A673 (cell line): Measurements from ENCODE around the gene PML. TPM values are rescaled to one million over a fixed set of nuclear protein-coding genes. Genes with fewer than 3 reads are reported as not detected.

Source experiments
- BruUV-seq: library from RNA; stranded (reverse); fragments of 400-500 nt; replicated peaks from 2 replicates; lab custom pipeline; 2021; lab: Mats Ljungman, UMichigan
- CTCF ChIA-PET: fragments of 300-600 bp; sonication (Branson Sonifier 250); formaldehyde crosslinking; loops from one replicate; lab custom pipeline; 2022; ENCODE audit warnings: antibody characterized with exemption; lab: Charles Lee
- POLR2A ChIA-PET: fragments of 300-600 bp; sonication (Branson Sonifier 250); formaldehyde crosslinking; loops from one replicate; lab custom pipeline; 2022; ENCODE audit warnings: antibody characterized with exemption; ENCODE audit not compliant: low non-redundant PET; lab: Charles Lee
- DNase-seq: peaks from one replicate; pipeline ENCODE4 v3.0.0-alpha.2; 2015; ENCODE audit warnings: low spot score
- H3K27ac ChIP-seq: fragments of 200-600 bp; sonication (generic); 2 replicates; pipeline ENCODE4 v1.5.1; 2016; ENCODE audit warnings: mixed run types, low read depth, mild to moderate bottlenecking, mixed read lengths, antibody characterized with exemption, low read length; ENCODE audit not compliant: poor library complexity, severe bottlenecking
- H3K27me3 ChIP-seq: fragments of 200-600 bp; sonication (generic); replicated peaks from 2 replicates; pipeline ENCODE4 v1.6.1; 2017; ENCODE audit warnings: mixed run types, low read depth, mild to moderate bottlenecking, mixed read lengths, antibody characterized with exemption, low read length; ENCODE audit not compliant: insufficient read depth, poor library complexity
- H3K36me3 ChIP-seq: fragments of 200-600 bp; sonication (generic); 2 replicates; pipeline ENCODE4 v1.6.1; 2016; ENCODE audit warnings: mixed run types, mild to moderate bottlenecking, mixed read lengths, antibody characterized with exemption, low read length; ENCODE audit not compliant: insufficient read depth, poor library complexity, severe bottlenecking
- H3K4me1 ChIP-seq: fragments of 200-600 bp; sonication (generic); 2 replicates; pipeline ENCODE4 v1.6.1; 2017; ENCODE audit warnings: mixed run types, mild to moderate bottlenecking, mixed read lengths, antibody characterized with exemption, low read length; ENCODE audit not compliant: insufficient read depth, poor library complexity, severe bottlenecking
- H3K4me3 ChIP-seq: fragments of 200-600 bp; sonication (generic); 2 replicates; pipeline ENCODE4 v1.5.1; 2016; ENCODE audit warnings: low read depth, mixed run types, mild to moderate bottlenecking, mixed read lengths, low read length; ENCODE audit not compliant: poor library complexity, severe bottlenecking
- H3K9me3 ChIP-seq: fragments of 200-600 bp; sonication (generic); 2 replicates; pipeline ENCODE4 v1.6.1; 2016; ENCODE audit warnings: mixed run types, low read depth, mild to moderate bottlenecking, mixed read lengths, antibody characterized with exemption, low read length; ENCODE audit not compliant: poor library complexity, severe bottlenecking
- EZH2 ChIP-seq: fragments of 200-600 bp; sonication (generic); IDR thresholded peaks from 2 replicates; pipeline ENCODE4 v1.6.1; 2017; ENCODE audit warnings: borderline replicate concordance, low read depth, mild to moderate bottlenecking, mixed read lengths, antibody characterized with exemption, low read length; ENCODE audit not compliant: poor library complexity, severe bottlenecking
- intact Hi-C: fragments of 100-400 bp; cut with micrococcal nuclease; formaldehyde crosslinking; loops from one replicate; pipeline ENCODE4 v1.10.0; 2022; ENCODE audit not compliant: unreplicated experiment
- total RNA-seq: library from RNA; stranded (reverse); gene quantifications from 2 replicates; pipeline ENCODE4 v1.2.3, GENCODE V29; 2021
- TF ChIP-seq, protein P1 (sequence below): fragments of 300-800, 200-600 bp; sonication (generic); conservative IDR thresholded peaks from 2 replicates; pipeline ENCODE4 v1.5.1; 2017; ENCODE audit warnings: low read depth, mild to moderate bottlenecking, antibody characterized with exemption, low read length, moderate library complexity, mixed read lengths

PML gene
- total RNA-seq, 1 experiment from 2014 or later = 40.0 TPM

DNA sequence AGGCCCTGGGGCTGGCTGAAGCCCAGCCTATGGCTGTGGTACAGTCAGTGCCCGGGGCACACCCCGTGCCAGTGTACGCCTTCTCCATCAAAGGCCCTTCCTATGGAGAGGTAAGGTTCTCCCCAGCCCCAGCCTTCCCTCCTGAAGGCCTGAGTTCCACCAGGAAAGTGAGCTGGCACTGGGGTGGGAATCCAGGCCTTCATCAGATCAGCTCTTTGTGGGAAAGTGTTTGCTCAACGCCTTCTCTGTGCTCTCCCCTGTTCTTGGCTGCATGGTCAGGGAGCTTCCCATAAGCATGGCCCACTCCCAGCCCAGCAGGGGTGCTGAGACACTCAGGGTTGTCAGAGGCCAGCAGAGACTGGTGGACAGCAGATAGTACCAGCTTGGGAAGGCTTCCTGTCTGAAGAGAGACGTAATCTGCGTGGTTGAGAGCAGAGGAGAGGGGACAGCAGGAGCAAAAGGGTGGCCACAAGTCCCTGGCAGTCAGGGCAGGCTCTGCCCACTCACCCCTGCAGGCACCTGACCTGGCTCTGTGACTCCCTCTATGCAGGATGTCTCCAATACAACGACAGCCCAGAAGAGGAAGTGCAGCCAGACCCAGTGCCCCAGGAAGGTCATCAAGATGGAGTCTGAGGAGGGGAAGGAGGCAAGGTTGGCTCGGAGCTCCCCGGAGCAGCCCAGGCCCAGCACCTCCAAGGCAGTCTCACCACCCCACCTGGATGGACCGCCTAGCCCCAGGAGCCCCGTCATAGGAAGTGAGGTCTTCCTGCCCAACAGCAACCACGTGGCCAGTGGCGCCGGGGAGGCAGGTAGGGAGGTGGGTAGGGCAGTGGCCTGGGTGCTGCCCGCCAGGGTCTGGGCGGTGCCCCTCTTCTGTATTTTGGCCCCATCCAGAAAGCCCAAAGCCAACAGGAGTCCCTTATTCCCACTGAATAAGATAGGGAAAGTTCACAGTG is 38.4 kb downstream of the PML start:
- no TSS peak for BruUV-seq
- TF ChIP-seq EZH2 = no peak
- TF ChIP-seq, protein P1, sequence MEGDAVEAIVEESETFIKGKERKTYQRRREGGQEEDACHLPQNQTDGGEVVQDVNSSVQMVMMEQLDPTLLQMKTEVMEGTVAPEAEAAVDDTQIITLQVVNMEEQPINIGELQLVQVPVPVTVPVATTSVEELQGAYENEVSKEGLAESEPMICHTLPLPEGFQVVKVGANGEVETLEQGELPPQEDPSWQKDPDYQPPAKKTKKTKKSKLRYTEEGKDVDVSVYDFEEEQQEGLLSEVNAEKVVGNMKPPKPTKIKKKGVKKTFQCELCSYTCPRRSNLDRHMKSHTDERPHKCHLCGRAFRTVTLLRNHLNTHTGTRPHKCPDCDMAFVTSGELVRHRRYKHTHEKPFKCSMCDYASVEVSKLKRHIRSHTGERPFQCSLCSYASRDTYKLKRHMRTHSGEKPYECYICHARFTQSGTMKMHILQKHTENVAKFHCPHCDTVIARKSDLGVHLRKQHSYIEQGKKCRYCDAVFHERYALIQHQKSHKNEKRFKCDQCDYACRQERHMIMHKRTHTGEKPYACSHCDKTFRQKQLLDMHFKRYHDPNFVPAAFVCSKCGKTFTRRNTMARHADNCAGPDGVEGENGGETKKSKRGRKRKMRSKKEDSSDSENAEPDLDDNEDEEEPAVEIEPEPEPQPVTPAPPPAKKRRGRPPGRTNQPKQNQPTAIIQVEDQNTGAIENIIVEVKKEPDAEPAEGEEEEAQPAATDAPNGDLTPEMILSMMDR = no peak

DNA sequence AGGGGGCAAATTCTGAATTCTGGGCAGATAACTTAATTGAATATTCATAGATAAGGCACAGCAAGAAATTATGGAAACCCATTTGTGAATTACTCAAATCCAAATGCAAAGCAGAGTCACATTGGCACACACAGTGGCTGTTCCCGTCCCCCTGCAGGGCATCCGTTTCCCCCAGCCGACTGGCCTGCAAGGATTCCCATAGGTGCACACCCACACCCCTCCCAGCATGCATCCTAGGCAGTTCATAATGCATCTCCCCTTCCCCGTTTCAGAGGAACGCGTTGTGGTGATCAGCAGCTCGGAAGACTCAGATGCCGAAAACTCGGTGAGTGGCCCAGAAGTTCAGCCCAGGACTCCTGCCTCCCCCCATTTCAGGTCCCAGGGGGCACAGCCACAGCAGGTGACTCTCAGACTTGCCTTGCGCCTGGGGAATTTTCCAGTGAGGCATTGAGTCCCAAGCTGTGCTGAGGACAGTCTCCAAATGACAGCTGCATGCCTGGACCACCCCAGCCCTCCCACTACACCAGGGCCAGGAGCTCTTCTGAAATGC is 39.8 kb downstream of the PML start:
- Histone ChIP-seq H3K27me3 (no peaks in the 10 kb centered on the region), H3K9me3 (no peaks in the 10 kb centered on the region), H3K27ac (no peak overlapping the region), H3K4me3 (no peak overlapping the region), H3K36me3 (no peaks in the 10 kb centered on the region), H3K4me1 (no peaks in the 10 kb centered on the region)
- intact Hi-C loops = no loop called here
- TF ChIP-seq EZH2 = no peak
- TF ChIP-seq, protein P1 = no peak
- BruUV-seq = no TSS peak
- DNase-seq = no peak
- ChIA-PET POLR2A (no interaction called here), CTCF (interaction anchor here (1.1 kb wide), 1 partner anchor 61 kb away, joined by 3 read pairs; no protein-coding TSS in a partner anchor)

More for the DNA sequence above, 38.4 kb downstream of the PML start:
- H3K9me3 ChIP-seq = no peaks in the 10 kb centered on the region
- H3K4me3 ChIP-seq = no peak overlapping the region
- no peaks in the 10 kb centered on the region for H3K27me3 ChIP-seq
- DNase-seq = no peak
- no peak overlapping the region for H3K27ac ChIP-seq
- intact Hi-C loops = no loop called here
- ChIA-PET CTCF (interaction anchor here (0.6 kb wide), 1 partner anchor 60 kb away, joined by 3 read pairs; no protein-coding TSS in a partner anchor), POLR2A (no interaction called here)
- no peaks in the 10 kb centered on the region for H3K4me1 ChIP-seq
- no peaks in the 10 kb centered on the region for H3K36me3 ChIP-seq

DNA sequence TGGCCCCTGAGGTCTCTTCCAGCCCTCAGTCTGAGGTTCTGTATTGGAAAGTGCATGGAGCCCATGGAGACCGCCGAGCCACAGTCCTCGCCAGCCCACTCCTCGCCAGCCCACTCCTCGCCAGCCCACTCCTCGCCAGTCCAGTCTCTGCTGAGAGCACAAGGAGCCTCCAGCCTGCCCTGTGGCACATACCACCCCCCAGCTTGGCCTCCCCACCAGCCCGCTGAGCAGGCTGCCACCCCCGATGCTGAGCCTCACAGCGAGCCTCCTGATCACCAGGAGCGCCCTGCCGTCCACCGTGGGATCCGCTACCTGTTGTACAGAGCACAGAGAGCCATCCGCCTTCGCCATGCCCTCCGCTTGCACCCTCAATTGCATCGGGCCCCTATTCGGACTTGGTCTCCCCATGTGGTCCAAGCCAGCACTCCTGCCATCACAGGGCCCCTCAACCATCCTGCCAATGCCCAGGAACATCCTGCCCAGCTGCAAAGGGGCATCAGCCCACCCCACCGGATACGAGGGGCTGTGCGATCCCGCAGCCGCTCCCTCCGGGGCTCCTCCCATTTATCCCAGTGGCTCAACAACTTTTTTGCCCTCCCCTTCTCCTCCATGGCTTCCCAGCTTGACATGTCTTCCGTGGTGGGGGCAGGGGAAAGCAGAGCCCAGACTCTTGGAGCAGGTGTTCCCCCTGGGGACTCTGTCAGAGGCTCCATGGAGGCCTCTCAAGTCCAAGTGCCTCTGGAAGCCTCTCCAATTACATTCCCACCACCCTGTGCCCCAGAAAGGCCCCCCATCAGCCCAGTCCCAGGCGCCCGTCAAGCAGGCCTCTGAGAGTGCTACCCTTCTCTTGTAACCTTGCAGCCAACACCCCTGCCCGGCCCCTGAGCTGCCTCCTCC is 40.9 kb downstream of the PML start:
- H3K27ac ChIP-seq = no peak overlapping the region
- TF ChIP-seq EZH2 = no peak
- TF ChIP-seq, protein P1 = no peak
- no peaks in the 10 kb centered on the region for H3K36me3 ChIP-seq
- H3K27me3 ChIP-seq = no peaks in the 10 kb centered on the region
- no peak for DNase-seq
- CTCF ChIA-PET = interaction anchor here (0.6 to 2.8 kb wide), 4 partner anchors 8 to 62 kb away, joined by 3 to 49 read pairs (median 4); no protein-coding TSS in a partner anchor
- no peak overlapping the region for H3K4me3 ChIP-seq
- no TSS peak for BruUV-seq
- intact Hi-C loops = loop anchor here (2.0 kb wide), 1 partner anchor 63 kb away; no protein-coding TSS in a partner anchor
- POLR2A ChIA-PET = no interaction called here
- no peaks in the 10 kb centered on the region for H3K9me3 ChIP-seq
- H3K4me1 ChIP-seq = peaks cover 7% of the 10 kb centered on the region
